ENCODE data around the gene IL17RB. TPM values are rescaled to one million over a fixed set of nuclear protein-coding genes. Genes with fewer than 3 reads are reported as not detected.

The IL17RB gene
- polyA plus RNA-seq, 3 donors, result 0.13 TPM; not detected in 2

- Mint-ChIP-seq H3K27me3 (ENCODE audit: low read depth in 3 of 3) (peaks cover 2 to 12% (median 8%) of the 10 kb centered on the region in 3 donors), H3K27ac (no peak overlapping the region), H3K4me1 (no peaks in the 10 kb centered on the region), H3K9me3 (no peaks in the 10 kb centered on the region), H3K36me3 (no peaks in the 10 kb centered on the region), H3K4me3 (no peak overlapping the region)
- H3K4me1 ChIP-seq (ENCODE audit: control insufficient read depth in 1 of 2, insufficient read depth in 2 of 2, low read length in 2 of 2), result no peaks in the 10 kb centered on the region
- TF ChIP-seq, protein P1, sequence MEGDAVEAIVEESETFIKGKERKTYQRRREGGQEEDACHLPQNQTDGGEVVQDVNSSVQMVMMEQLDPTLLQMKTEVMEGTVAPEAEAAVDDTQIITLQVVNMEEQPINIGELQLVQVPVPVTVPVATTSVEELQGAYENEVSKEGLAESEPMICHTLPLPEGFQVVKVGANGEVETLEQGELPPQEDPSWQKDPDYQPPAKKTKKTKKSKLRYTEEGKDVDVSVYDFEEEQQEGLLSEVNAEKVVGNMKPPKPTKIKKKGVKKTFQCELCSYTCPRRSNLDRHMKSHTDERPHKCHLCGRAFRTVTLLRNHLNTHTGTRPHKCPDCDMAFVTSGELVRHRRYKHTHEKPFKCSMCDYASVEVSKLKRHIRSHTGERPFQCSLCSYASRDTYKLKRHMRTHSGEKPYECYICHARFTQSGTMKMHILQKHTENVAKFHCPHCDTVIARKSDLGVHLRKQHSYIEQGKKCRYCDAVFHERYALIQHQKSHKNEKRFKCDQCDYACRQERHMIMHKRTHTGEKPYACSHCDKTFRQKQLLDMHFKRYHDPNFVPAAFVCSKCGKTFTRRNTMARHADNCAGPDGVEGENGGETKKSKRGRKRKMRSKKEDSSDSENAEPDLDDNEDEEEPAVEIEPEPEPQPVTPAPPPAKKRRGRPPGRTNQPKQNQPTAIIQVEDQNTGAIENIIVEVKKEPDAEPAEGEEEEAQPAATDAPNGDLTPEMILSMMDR (IDR thresholded peaks at IDR 0.05), result no peak
- no peaks in the 10 kb centered on the region for H3K79me2 ChIP-seq (ENCODE audit: insufficient read depth, low read length)
- H3K36me3 ChIP-seq (replicated peaks in 1 of 2; ENCODE audit: control insufficient read depth in 1 of 2, insufficient read depth in 2 of 2, low read length in 2 of 2), result no peaks in the 10 kb centered on the region
- no peak overlapping the region for H3K27ac ChIP-seq (ENCODE audit: low read depth in 1 of 2, low read length in 2 of 2)
- WGBS (ENCODE audit: insufficient coverage), result 95% methylated on average over 9 of the region's 14 CpGs
- H4K20me1 ChIP-seq (ENCODE audit: insufficient read depth, low read length), result no peaks in the 10 kb centered on the region
- no peak overlapping the region for H3K4me3 ChIP-seq (replicated peaks in 1 of 3; ENCODE audit: low read depth in 2 of 3, low read length in 3 of 3)
- no peak for DNase-seq
- H3K4me2 ChIP-seq (replicated peaks; ENCODE audit: extremely low read depth, low read length, poor library complexity, severe bottlenecking), result no peak overlapping the region
- H3K27me3 ChIP-seq (ENCODE audit: control insufficient read depth in 2 of 2, insufficient read depth in 2 of 2, low read length in 2 of 2), result no peaks in the 10 kb centered on the region
- no peak overlapping the region for H3K9ac ChIP-seq (ENCODE audit: insufficient read depth, low read length, poor library complexity, severe bottlenecking)
- intact Hi-C loops (cut with micrococcal nuclease), result no loop called here
- no peak overlapping the region for H2AFZ ChIP-seq (ENCODE audit: insufficient read depth, low read depth, low read length, poor library complexity, severe bottlenecking)
- no peaks in the 10 kb centered on the region for H3K9me3 ChIP-seq (replicated peaks in 1 of 2; ENCODE audit: control insufficient read depth in 1 of 2, insufficient read depth in 1 of 2, low read length in 2 of 2)
Observed at GRCh38 chr3:53804697-53805462, 41.5 kb upstream of the IL17RB start.

DNA sequence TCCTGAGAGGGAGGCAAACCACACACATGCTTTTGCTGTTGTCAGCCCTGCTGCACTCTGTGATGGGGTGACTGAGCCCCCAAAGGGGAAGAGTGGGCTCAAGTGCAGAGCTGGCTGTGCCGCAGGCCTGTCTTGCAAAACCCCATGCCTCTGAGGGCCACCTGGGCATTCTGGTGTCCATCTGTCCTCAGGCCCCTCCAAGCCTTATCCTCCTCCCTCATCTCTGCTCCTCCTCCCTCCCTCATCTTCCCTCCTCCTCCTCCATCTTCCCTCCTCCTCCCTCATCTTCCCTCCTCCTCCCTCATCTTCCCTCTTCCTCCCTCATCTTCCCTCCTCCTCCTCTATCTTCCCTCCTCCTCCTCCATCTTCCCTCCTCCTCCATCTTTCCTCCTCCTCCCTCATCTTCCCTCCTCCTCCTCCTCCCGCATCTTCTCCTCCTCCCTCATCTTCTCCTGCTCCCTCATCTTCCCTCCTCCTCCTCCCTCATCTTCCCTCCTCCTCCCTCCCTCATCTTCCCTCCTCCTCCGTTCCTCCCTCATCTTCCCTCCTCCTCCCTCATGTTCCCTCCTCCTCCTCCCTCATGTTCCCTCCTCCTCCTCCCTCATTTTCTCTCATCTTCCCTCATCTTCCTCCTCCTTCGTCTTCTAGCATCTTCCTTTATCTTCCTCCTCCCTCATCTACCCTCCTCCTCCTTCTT lies 40.8 kb upstream of the IL17RB start:
- H2AFZ ChIP-seq (ENCODE audit: insufficient read depth, low read depth, low read length, poor library complexity, severe bottlenecking), result no peak overlapping the region
- WGBS (ENCODE audit: insufficient coverage), result 89% methylated on average over 4 of the region's 4 CpGs

More for the DNA sequence above, 40.8 kb upstream of the IL17RB start:
- Histone ChIP-seq H4K20me1 (ENCODE audit: insufficient read depth, low read length) (no peaks in the 10 kb centered on the region), H3K27ac (ENCODE audit: low read depth in 1 of 2, low read length in 2 of 2) (no peak overlapping the region), H3K4me3 (replicated peaks in 1 of 3; ENCODE audit: low read depth in 2 of 3, low read length in 3 of 3) (no peak overlapping the region), H3K4me1 (ENCODE audit: control insufficient read depth in 1 of 2, insufficient read depth in 2 of 2, low read length in 2 of 2) (no peaks in the 10 kb centered on the region), H3K4me2 (replicated peaks; ENCODE audit: extremely low read depth, low read length, poor library complexity, severe bottlenecking) (no peak overlapping the region), H3K36me3 (replicated peaks in 1 of 2; ENCODE audit: control insufficient read depth in 1 of 2, insufficient read depth in 2 of 2, low read length in 2 of 2) (no peaks in the 10 kb centered on the region), H3K79me2 (ENCODE audit: insufficient read depth, low read length) (no peaks in the 10 kb centered on the region), H3K9ac (ENCODE audit: insufficient read depth, low read length, poor library complexity, severe bottlenecking) (no peak overlapping the region), H3K9me3 (replicated peaks in 1 of 2; ENCODE audit: control insufficient read depth in 1 of 2, insufficient read depth in 1 of 2, low read length in 2 of 2) (no peaks in the 10 kb centered on the region), H3K27me3 (ENCODE audit: control insufficient read depth in 2 of 2, insufficient read depth in 2 of 2, low read length in 2 of 2) (no peaks in the 10 kb centered on the region)
- TF ChIP-seq, protein P1 (IDR thresholded peaks at IDR 0.05), result no peak
- no peak overlapping the region for H3K4me3 Mint-ChIP-seq
- H3K27me3 Mint-ChIP-seq (ENCODE audit: low read depth in 3 of 3), result peaks cover 3 to 12% (median 8%) of the 10 kb centered on the region in 3 donors
- H3K9me3 Mint-ChIP-seq, result no peaks in the 10 kb centered on the region
- DNase-seq, result no peak
- H3K4me1 Mint-ChIP-seq, result no peaks in the 10 kb centered on the region
- no peak overlapping the region for H3K27ac Mint-ChIP-seq
- intact Hi-C loops (cut with micrococcal nuclease), result no loop called here
- H3K36me3 Mint-ChIP-seq, result no peaks in the 10 kb centered on the region
